NT2/D1 (cell line): ENCODE measurements around the gene KMT2D.

ENCODE experiments used
- SUZ12 ChIP-seq: IDR thresholded peaks from 2 replicates; pipeline ENCODE4 v1.6.1; 2011; ENCODE audit not compliant: insufficient read length, insufficient read depth; ENCODE audit errors: extremely low read depth
- ZNF274 ChIP-seq: IDR thresholded peaks from 2 replicates; pipeline ENCODE4 v1.6.1; 2011; ENCODE audit warnings: mild to moderate bottlenecking, low read depth, low read length

- no peak for TF ChIP-seq ZNF274
- no peak for TF ChIP-seq SUZ12
Measured at GRCh38 chr12:49100380-49100779, 39.8 kb upstream of the KMT2D start.
